ENCODE data around the gene DBT. TPM values are rescaled to one million over a fixed set of nuclear protein-coding genes. Genes with fewer than 3 reads are reported as not detected.

DBT gene
- total and polyA plus RNA-seq, 2 of the 8 experiments (the other 6 are each of a cell fraction or from before 2014, with no cell fraction given), result 3.3 to 24.6 TPM

GRCh38 chr1:100279954-100280682, 30.5 kb upstream of the DBT start (continued):
- TF ChIP-seq RFX5 (IDR thresholded peaks at IDR 0.05; ENCODE audit: borderline replicate concordance, low read depth, low read length) (no peak), FOSL1 (IDR thresholded peaks at IDR 0.05; ENCODE audit: insufficient read depth, low read depth, low read length) (no peak), SIN3A (conservative IDR thresholded peaks at IDR 0.05 in 1 of 2, IDR thresholded peaks at IDR 0.05 in 1 of 2; ENCODE audit: low read depth in 1 of 2, low read length in 2 of 2) (no peak), POLR2AphosphoS5 (IDR thresholded peaks at IDR 0.05; ENCODE audit: low read depth, low read length) (no peak)

Measured in H1 (cell line).